GM08714 (cell line): ENCODE results near the gene F7.
"Not testable (repeated sequence)": the region's sequence is repeated elsewhere in the genome, so short reads cannot be mapped to it uniquely, and the experiment has no call there.

Experiments
- H3K4me3 ChIP-seq: fragments of 200-500 bp; sonication (Bioruptor generic); 2 replicates; pipeline ENCODE4 v1.5.1; 2014; ENCODE audit warnings: mild to moderate bottlenecking, low read length, inconsistent platforms
- ZNF274 ChIP-seq: IDR thresholded peaks from 2 replicates; pipeline ENCODE4 v1.6.1; 2012; ENCODE audit warnings: mild to moderate bottlenecking, low read depth, low read length

Gene F7

DNA sequence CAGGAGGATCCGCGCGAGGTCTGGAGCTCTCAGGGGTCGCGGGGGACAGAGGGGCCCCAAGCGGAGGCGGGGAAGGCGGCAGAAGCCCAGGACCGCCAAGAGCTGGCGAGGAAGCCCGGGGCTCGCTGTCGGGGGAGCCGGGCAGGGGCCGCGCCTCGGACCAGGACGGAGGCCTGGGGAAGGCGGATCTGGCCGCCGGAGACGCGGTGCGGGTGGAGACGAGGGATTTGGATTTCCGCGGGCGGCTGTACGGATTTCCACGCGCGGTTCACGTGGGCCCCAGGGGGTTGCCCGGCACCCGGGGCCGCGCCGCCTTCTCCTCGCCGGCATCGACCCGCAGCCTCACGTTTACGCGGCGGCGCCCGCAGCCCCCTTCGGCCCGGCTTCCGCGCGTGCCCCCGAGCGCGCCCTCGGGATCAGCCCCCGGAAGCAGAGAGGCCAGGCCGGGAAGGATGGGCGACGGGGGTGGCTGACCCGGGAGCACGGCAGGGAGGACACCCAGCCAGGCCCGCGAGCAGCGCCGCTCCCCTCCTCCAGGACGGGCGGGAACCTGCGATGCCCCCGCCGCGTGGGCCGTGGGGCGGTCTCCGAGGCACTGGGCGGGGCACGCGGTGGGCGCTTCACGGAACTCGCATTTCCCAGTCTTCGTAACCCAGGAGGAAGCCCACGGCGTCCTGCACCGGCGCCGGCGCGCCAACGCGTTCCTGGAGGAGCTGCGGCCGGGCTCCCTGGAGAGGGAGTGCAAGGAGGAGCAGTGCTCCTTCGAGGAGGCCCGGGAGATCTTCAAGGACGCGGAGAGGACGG lies 4.7 kb downstream of the F7 start:
- H3K4me3 ChIP-seq = no peak overlapping the region
- no peak for TF ChIP-seq ZNF274

- no peak overlapping the region for H3K4me3 ChIP-seq
- TF ChIP-seq ZNF274 = no peak
Observed at GRCh38 chr13:113110852-113111315, 5.3 kb downstream of the F7 start.

DNA sequence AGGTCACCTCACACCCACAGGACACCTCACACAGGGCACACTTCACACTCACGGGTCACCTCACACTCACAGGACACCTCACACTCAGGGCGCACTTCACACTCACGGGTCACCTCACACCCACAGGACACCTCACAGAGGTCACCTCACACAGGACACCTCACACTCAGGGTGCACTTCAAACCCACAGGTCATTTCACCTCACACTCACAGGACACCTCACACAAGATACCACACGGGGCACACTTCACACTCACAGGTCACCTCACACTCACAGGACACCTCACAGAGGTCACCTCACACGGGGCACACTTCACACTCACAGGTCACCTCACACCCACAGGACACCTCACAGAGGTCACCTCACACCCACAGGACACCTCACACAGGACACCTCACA lies 6.2 kb downstream of the F7 start:
- not testable (repeated sequence) for H3K4me3 ChIP-seq

DNA sequence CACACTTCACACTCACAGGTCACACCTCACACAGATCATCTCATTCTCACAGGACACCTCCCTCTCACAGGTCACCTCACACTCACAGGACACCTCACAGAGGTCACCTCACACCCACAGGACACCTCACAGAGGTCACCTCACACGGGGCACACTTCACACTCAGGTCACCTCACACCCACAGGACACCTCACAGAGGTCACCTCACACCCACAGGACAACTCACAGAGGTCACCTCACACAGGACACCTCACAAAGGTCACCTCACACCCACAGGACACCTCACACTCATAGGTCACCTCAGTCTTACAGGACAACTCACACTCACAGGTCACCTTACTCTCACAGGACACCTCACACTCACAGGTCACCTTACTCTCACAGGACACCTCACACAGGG lies 6.9 kb downstream of the F7 start:
- not testable (repeated sequence) for H3K4me3 ChIP-seq

- TF ChIP-seq ZNF274 = no peak
- H3K4me3 ChIP-seq = no peak overlapping the region
Observed at GRCh38 chr13:113112893-113113845, 7.6 kb downstream of the F7 start.

DNA sequence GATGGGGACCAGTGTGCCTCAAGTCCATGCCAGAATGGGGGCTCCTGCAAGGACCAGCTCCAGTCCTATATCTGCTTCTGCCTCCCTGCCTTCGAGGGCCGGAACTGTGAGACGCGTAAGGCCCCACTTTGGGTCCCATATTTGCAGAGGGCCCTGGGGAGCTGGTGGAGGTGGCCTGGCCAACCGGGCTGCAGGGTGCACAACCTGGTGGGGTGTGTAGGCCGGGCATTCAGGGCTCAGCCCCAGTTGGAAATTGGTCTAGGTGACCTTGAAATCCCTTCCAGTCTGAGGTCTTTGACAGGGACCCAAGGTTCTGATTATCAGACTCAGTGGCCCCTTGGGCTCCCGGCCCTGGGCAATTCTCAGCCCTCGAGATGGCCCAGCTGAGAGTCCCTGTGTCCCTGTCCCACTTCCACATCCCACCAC lies 8.3 kb downstream of the F7 start:
- no peak overlapping the region for H3K4me3 ChIP-seq
- no peak for TF ChIP-seq ZNF274

DNA sequence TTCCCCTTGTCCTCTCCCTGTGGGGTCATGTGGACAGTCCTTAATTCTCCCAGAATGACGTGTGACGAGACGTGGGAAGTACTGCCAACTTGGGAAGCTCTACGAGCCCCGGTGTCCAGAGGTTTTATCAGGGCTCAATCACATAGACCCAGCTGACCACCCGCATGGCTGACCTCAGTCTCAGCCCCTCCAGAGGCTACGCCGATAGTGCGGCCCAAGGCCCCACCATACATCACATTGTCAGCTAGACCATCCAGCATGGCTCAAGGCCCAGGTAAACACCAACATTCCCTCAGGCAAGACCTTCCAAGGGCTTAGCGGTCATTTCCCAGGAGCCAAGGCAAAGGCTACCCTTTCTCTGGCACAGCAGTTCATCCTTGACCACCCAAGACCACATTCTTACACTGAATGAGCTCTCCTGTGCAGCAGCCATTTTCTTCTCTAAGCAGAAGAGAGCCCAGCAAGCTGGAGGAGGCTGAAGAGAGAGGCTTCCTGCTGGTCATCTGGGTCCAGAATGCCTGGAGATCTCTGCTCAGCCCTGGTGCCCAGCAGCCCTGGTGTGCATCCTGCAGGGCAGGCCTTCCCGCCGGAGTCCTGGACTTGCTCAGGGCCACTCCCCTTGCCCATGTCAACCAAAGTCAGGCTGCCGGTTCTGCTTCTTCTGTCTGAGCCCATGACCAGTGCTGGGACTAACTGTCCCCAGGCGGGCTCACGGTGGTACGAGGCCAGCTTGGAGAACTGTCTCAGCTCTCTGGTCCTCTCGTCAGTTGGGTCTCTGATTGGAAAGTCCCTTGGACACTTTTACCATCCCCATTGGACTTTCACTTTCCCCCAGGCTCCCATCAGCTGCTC lies 9.1 kb downstream of the F7 start:
- TF ChIP-seq ZNF274 = no peak
- no peak overlapping the region for H3K4me3 ChIP-seq

- no peak for TF ChIP-seq ZNF274
- no peak overlapping the region for H3K4me3 ChIP-seq
Observed at GRCh38 chr13:113115363-113116205, 10.0 kb downstream of the F7 start.

GRCh38 chr13:113116206-113116800 lies 10.7 kb downstream of the F7 start:
- TF ChIP-seq ZNF274 = no peak

DNA sequence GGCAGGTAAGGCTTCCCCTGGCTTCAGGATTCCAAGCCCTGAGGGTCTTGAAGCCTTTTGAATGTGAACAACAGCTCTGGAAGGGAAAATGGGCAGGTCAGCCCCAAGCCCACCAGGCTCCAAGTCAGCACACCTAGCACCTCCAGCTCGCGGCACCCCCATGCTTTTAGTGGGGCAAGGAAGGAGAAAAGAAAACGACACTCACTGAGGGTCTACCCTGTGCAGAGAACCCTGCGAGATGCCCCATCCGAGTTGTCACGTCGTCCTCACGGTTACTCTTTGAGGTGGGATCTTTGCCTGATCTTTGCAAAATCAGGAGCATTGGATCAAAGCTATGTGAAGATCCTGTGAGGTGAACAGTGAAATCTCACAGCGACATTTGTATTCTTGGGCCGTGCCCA lies 11.3 kb downstream of the F7 start:
- no peak for TF ChIP-seq ZNF274
- no peak overlapping the region for H3K4me3 ChIP-seq

More at GRCh38 chr13:113116206-113116800, 10.7 kb downstream of the F7 start:
- no peak overlapping the region for H3K4me3 ChIP-seq

DNA sequence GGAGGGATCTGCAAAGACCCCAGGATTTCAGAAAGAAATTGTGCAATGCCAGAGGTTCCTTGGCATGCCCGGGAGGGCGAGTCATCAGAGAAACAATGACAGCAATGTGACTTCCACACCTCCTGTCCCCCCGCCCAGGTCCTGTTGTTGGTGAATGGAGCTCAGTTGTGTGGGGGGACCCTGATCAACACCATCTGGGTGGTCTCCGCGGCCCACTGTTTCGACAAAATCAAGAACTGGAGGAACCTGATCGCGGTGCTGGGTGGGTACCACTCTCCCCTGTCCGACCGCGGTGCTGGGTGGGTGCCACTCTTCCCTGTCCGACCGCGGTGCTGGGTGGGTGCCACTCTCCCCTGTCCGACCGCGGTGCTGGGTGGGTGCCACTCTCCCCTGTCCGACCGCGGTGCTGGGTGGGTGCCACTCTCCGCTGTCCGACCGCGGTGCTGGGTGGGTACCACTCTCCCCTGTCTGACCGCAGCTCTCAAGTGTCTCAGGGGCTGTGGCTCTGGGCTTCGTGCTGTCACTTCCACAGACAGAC lies 11.8 kb downstream of the F7 start:
- no peak for TF ChIP-seq ZNF274
- H3K4me3 ChIP-seq = no peak overlapping the region

DNA sequence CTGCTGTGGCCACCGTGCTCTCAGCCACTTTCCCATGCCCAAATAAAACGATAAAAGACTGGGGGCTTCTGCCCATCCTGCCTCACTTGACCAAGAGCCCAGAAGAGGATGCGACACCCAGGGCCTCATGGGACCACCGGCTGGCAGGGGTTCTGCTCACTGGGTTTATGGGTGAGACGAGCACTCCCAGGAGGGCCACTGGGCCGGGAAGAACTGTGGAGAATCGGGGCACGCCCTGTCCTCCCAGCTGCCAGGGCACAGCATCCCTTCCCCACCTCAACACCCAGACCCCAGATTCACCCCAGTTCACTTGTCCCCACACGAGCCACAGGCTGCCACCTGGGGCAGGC lies 12.3 kb downstream of the F7 start:
- no peak for TF ChIP-seq ZNF274
- H3K4me3 ChIP-seq = no peak overlapping the region
